Thyroid gland (tissue), 4 donors: ENCODE measurements around the gene EML6. TPM values are rescaled to one million over a fixed set of nuclear protein-coding genes. Genes with fewer than 3 reads are reported as not detected.

ENCODE experiments used
- DNase-seq, 2 donors: peaks; one replicate each; pipeline ENCODE4 v3.0.0-alpha.2; 2019
- H3K27ac ChIP-seq, 3 donors: fragments of 200-600 bp; sonication (generic); 1 replicate in 2 of 3; 2 replicates in 1 of 3; pipeline ENCODE4 v1.5.1; 2016 to 2019; ENCODE audit warnings: mild to moderate bottlenecking in 1 of 3, moderate library complexity in 1 of 3
- H3K27me3 ChIP-seq: fragments of 200-600 bp; sonication (generic); one replicate; pipeline ENCODE4 v1.5.1; 2019
- H3K36me3 ChIP-seq, 2 donors: fragments of 200-600 bp; sonication (generic); one replicate each; pipeline ENCODE4 v1.5.1; 2016 to 2019
- H3K4me1 ChIP-seq, 2 donors: fragments of 200-600 bp; sonication (generic); one replicate each; pipeline ENCODE4 v1.5.1; 2017 to 2019
- H3K4me3 ChIP-seq, 3 donors: fragments of 200-600 bp; sonication (generic); replicated peaks in 1 of 3; 1 replicate in 2 of 3; 2 replicates in 1 of 3; pipeline ENCODE4 v1.5.1; 2016; ENCODE audit warnings: mild to moderate bottlenecking in 1 of 3
- H3K9me3 ChIP-seq: fragments of 200-600 bp; sonication (generic); one replicate; pipeline ENCODE4 v1.5.1; 2017
- POLR2A ChIP-seq, 2 donors: fragments of 450-650 bp; IDR thresholded peaks; one replicate each; pipeline ENCODE4 v1.6.1; 2017; ENCODE audit warnings: antibody characterized with exemption in 2 of 2, mild to moderate bottlenecking in 2 of 2, moderate library complexity in 1 of 2
- WGBS, 2 donors: methylation state at CpG; one replicate each; pipeline ENCODE4 v1.1.5; 2017; 5-methylcytosine and 5-hydroxymethylcytosine counted together
- intact Hi-C: fragments of 100-400 bp; cut with DNase I; formaldehyde crosslinking; loops from one replicate; pipeline ENCODE4 v1.15.1; 2023
- total RNA-seq, 4 donors: library from RNA; depleted of rRNA; stranded (reverse); fragments of >200 nt; gene quantifications; one replicate each; pipeline ENCODE4 v1.2.3, GENCODE V29; 2016
- TF ChIP-seq, protein P1 (sequence below), 6 experiments: fragments of 200-600 bp in 3 of 6; fragments of 450-650 bp in 3 of 6; sonication (generic) in 3 of 6; IDR thresholded peaks; one replicate each; pipeline ENCODE4 v1.5.1; 2016 to 2019; ENCODE audit warnings: antibody characterized with exemption in 6 of 6, mild to moderate bottlenecking in 2 of 6, inconsistent platforms in 1 of 6, moderate library complexity in 1 of 6

EML6 gene
- total RNA-seq, 4 donors from 2014 or later = 5.6 to 24.8 (median 20.3) TPM

DNA sequence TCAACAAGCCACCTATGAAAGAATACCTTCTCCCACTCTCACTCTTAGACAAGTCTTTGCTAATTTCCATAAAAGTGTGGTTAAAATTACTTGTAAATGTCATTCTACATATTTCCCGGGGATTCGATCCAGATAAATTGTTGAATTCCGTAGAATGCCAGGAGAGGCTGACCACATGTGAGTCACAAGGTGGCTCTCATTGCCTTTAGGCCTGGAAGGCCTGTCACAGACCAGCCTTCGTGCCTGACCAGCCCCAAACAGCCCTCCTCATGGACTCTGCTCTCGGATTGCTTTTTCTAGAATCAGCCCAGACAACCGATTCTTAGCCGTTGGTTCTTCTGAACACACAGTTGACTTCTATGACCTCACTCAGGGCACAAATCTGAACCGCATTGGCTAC, 240.8 kb downstream of the EML6 start:
- no peaks in the 10 kb centered on the region for H3K9me3 ChIP-seq
- peaks cover 2% of the 10 kb centered on the region in 2 donors for H3K4me1 ChIP-seq
- no peaks in the 10 kb centered on the region for H3K27me3 ChIP-seq
- no peaks in the 10 kb centered on the region for H3K36me3 ChIP-seq
- intact Hi-C loops = no loop called here
- DNase-seq = no peak
- WGBS, 2 donors = 84 to 95% methylated on average over 8 of the region's 8 CpGs
- H3K27ac ChIP-seq = no peak overlapping the region
- TF ChIP-seq, protein P1, sequence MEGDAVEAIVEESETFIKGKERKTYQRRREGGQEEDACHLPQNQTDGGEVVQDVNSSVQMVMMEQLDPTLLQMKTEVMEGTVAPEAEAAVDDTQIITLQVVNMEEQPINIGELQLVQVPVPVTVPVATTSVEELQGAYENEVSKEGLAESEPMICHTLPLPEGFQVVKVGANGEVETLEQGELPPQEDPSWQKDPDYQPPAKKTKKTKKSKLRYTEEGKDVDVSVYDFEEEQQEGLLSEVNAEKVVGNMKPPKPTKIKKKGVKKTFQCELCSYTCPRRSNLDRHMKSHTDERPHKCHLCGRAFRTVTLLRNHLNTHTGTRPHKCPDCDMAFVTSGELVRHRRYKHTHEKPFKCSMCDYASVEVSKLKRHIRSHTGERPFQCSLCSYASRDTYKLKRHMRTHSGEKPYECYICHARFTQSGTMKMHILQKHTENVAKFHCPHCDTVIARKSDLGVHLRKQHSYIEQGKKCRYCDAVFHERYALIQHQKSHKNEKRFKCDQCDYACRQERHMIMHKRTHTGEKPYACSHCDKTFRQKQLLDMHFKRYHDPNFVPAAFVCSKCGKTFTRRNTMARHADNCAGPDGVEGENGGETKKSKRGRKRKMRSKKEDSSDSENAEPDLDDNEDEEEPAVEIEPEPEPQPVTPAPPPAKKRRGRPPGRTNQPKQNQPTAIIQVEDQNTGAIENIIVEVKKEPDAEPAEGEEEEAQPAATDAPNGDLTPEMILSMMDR (IDR thresholded peaks at IDR 0.05) = no peak
- TF ChIP-seq POLR2A (IDR thresholded peaks at IDR 0.05) = no peak
- no peak overlapping the region for H3K4me3 ChIP-seq

DNA sequence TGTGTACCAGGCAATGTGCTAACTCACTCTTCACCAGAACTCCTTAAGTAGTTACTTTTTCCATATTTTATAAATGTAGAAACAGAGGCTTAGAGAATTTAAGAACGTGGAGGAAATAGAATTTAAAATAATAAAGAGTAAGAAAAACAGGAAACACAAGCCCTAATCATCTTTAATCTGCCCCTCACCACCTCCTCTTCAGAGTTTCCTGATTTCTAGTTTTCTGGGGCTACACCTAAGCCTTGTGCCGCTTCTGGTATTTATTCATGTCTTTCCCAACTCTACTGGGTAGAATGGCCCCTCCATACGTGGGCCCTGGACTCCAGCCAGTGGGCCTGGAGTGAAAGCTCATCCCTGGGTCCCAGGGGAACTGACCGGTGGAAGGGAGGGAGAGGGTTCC, 241.4 kb downstream of the EML6 start:
- WGBS, 2 donors = 47 to 55% methylated on average over 4 of the region's 4 CpGs
- Histone ChIP-seq H3K4me1 (peaks cover 7 to 8% of the 10 kb centered on the region in 2 donors), H3K9me3 (no peaks in the 10 kb centered on the region), H3K4me3 (no peak overlapping the region), H3K36me3 (no peaks in the 10 kb centered on the region), H3K27ac (no peak overlapping the region), H3K27me3 (no peaks in the 10 kb centered on the region)
- DNase-seq = no peak
- intact Hi-C loops = no loop called here
- TF ChIP-seq, protein P1 (IDR thresholded peaks at IDR 0.05) = no peak
- no peak for TF ChIP-seq POLR2A (IDR thresholded peaks at IDR 0.05)

DNA sequence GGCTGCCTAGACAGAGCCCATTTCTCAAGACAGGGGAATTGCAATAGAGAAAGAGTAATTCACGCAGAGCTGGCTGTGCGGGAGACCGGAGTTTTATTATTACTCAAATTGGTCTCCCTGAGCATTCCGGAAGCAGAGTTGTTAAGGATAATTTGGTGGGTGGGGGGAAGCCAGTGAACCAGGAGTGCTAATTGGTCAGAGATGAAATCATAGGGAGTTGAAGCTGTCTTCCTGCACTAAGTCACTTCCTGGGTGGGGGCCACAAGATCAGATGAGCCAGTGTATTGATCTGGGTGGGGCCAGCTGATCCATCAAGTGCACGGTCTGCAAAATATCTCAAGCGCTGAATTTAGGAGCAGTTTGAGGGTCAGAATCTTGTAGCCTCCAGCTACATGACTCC, 242.0 kb downstream of the EML6 start:
- Histone ChIP-seq H3K27ac (no peak overlapping the region), H3K36me3 (no peaks in the 10 kb centered on the region), H3K27me3 (no peaks in the 10 kb centered on the region), H3K9me3 (no peaks in the 10 kb centered on the region), H3K4me1 (peaks cover 10% of the 10 kb centered on the region in 2 donors), H3K4me3 (no peak overlapping the region)
- intact Hi-C loops = no loop called here
- WGBS, 2 donors = 98% methylated on average over 6 of the region's 6 CpGs
- DNase-seq = no peak
- no peak for TF ChIP-seq POLR2A (IDR thresholded peaks at IDR 0.05)
- TF ChIP-seq, protein P1 (IDR thresholded peaks at IDR 0.05) = no peak

DNA sequence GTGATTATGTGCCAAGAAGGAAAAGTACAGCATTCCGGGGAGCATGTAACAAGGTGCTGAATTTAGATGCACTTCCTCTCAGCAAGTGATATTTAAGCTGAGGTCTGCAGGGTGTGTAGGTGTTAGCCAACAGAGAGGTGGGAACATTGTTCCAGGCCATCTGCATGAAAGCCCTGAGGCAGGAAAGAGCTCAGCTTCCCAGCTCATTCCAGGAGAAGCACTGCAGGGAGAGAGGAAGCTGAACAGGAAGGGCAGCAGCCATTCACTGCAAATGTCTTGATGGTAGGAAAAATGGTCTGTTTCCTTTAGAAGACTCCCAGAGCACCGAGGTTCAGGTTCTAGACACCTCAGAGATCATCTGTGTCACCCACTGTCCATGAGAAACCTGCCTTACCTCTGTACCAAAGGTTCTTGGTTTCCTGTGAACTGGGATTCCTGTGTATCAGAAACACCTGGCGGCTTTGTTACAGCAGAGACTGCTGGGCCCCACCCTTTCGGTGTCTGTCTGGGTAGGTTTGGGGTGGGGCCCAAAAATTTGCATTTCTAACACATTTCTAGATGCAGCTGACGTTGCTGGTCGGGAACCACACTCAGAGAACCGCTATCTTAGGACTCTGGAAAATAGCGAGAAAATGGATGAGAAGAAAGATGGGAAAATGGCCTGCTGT, 242.8 kb downstream of the EML6 start:
- intact Hi-C loops = no loop called here
- no peaks in the 10 kb centered on the region for H3K36me3 ChIP-seq
- no peak overlapping the region for H3K4me3 ChIP-seq
- WGBS, 2 donors = 84 to 91% methylated on average over 8 of the region's 8 CpGs
- H3K9me3 ChIP-seq = no peaks in the 10 kb centered on the region
- H3K4me1 ChIP-seq = peaks cover 10% of the 10 kb centered on the region in 2 donors
- no peak overlapping the region for H3K27ac ChIP-seq
- H3K27me3 ChIP-seq = no peaks in the 10 kb centered on the region
- no peak for TF ChIP-seq POLR2A (IDR thresholded peaks at IDR 0.05)
- TF ChIP-seq, protein P1 (IDR thresholded peaks at IDR 0.05) = no peak
- DNase-seq = no peak

DNA sequence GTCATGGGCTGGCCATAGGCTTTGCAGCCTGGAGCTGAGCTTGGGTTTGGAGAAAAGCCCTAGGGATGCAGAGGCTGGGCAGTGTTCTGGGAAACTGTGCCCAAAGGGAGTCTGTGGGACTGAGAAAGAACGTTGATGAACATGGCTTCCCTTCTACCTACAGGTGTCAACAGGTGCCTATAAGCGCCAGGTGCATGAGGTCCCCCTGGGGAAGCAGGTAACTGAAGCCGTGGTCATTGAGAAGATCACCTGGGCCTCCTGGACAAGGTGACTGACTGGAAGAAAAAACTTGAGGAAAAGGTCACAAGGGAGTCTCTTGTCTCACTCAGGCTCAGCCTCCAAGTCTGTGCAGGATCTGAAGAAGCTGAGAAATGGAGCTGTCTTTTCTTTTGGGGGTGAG, 243.4 kb downstream of the EML6 start:
- no peak for TF ChIP-seq POLR2A (IDR thresholded peaks at IDR 0.05)
- TF ChIP-seq, protein P1 (IDR thresholded peaks at IDR 0.05) = no peak
- 92 to 95% methylated on average over 3 of the region's 3 CpGs for WGBS, 2 donors
- Histone ChIP-seq H3K4me3 (no peak overlapping the region), H3K27ac (no peak overlapping the region), H3K36me3 (no peaks in the 10 kb centered on the region), H3K9me3 (no peaks in the 10 kb centered on the region), H3K4me1 (peaks cover 10% of the 10 kb centered on the region in 2 donors), H3K27me3 (no peaks in the 10 kb centered on the region)
- no peak for DNase-seq
- intact Hi-C loops = no loop called here
